Muscle of leg (tissue), 16 donors: ENCODE measurements around the gene CYP3A5. TPM values are rescaled to one million over a fixed set of nuclear protein-coding genes. Genes with fewer than 3 reads are reported as not detected.
"Not testable (repeated sequence)": the region's sequence is repeated elsewhere in the genome, so short reads cannot be mapped to it uniquely, and the experiment has no call there.

ENCODE experiments used
- DNase-seq: peaks from one replicate; pipeline ENCODE4 v3.0.0; 2013
- H3K27ac ChIP-seq: one replicate; pipeline ENCODE4 v1.5.1; 2013; ENCODE audit warnings: mild to moderate bottlenecking, low read length, control low read depth
- H3K27me3 ChIP-seq: one replicate; pipeline ENCODE4 v1.6.1; 2013; ENCODE audit warnings: low read length; ENCODE audit not compliant: control insufficient read depth, insufficient read depth
- H3K36me3 ChIP-seq: one replicate; pipeline ENCODE4 v1.6.1; 2013; ENCODE audit warnings: low read length; ENCODE audit not compliant: control insufficient read depth, insufficient read depth
- H3K4me1 ChIP-seq: one replicate; pipeline ENCODE4 v1.6.1; 2013; ENCODE audit warnings: low read length; ENCODE audit not compliant: control insufficient read depth, insufficient read depth
- H3K4me3 ChIP-seq: one replicate; pipeline ENCODE4 v1.5.1; 2013; ENCODE audit warnings: low read length, control low read depth
- H3K9me3 ChIP-seq: replicated peaks from 2 replicates; pipeline ENCODE4 v1.6.1; 2013; ENCODE audit warnings: low read depth, low read length; ENCODE audit not compliant: control insufficient read depth
- WGBS: methylation state at CpG from one replicate; pipeline ENCODE4 v1.1.5; 2013; ENCODE audit warnings: missing lambda C conversion rate; ENCODE audit not compliant: insufficient coverage; 5-methylcytosine and 5-hydroxymethylcytosine counted together
- long read RNA-seq, 11 donors: transcript quantifications; one replicate each; lab custom pipeline, GENCODE V29; 2026
- polyA plus RNA-seq, 8 donors: library from polyadenylated mRNA; unstranded; fragments of 120-200 nt; gene quantifications; one replicate each; pipeline versions ENCODE4 v1.2.1 to v1.2.3, GENCODE V29; 2013; ENCODE audit warnings: inconsistent platforms in 1 of 8, low replicate concordance in 1 of 8; ENCODE audit not compliant: insufficient read length in 8 of 8, insufficient read depth in 1 of 8
- total RNA-seq: library from RNA; stranded (reverse); fragments of 120-200 nt; gene quantifications from one replicate; pipeline ENCODE4 v1.2.4, GENCODE V29; 2013

The CYP3A5 gene
- total RNA-seq (0.93 TPM), polyA plus RNA-seq (1 to 10 TPM in 3 of 8 donors, under 1 TPM in 5; 0.40 to 8.1 (median 0.83) TPM)
- long read RNA-seq, donor 1, result 0 reads
- long read RNA-seq, donor 2, result 0 reads
- long read RNA-seq, donor 3, partial matches to known transcripts, result 23 of 23 reads
- long read RNA-seq, donor 3, other reads (novel, unspliced or antisense), result 0 of 23 reads
- long read RNA-seq, donor 4, result 0 reads
- long read RNA-seq, donor 5, result 0 reads
- long read RNA-seq, donor 6, result 0 reads
- long read RNA-seq, donor 7, result 0 reads
- long read RNA-seq, donor 8, result 0 reads
- long read RNA-seq, donor 9, result 0 reads
- long read RNA-seq, donor 10, result 0 reads
- long read RNA-seq, donor 11, result 0 reads

DNA sequence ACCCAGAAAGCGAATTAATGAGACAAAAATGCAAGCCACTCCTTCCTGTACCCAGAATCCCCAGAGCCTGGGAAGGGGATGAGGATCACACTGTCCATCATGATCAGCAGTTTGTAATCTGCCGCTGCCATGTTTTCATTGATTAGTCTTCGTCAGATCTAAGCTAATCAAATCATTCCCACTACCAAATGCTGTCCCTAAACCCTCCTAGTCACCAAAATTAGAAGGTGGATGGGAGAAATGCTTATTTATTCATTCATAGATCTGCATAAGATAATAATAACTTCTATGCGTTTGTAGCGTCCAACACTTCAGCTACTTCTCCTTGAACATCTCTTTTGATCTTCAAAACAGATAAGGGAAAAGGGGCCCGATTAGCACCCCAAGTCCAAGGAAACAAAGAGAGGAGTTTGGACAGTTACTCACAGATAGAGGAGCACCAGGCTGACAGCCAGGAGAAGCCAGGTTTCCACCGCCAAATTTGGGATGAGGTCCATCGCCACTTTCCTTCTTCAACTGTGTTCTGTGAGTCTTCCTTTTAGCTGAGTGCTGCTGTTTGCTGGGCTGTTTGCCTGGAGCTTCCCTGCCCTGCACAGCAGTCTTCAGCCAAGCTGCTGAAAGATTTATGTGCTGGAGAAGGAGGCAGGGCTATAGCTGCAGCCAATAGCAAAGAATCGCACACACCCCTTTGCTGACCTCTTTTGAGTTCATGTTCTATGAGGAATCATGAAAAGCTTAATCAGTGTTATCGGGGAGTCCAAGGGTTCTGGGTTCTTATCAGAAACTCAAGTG, at the start of gene CYP3A5:
CYP3A5 (minus strand) TSS at position 597 of the 792 bp plus-strand sequence; CDS start at position 497, 100 bp downstream.
- Histone ChIP-seq H3K4me1 (no peaks in the 10 kb centered on the region), H3K36me3 (no peaks in the 10 kb centered on the region), H3K4me3 (no peak within 1 kb of the TSS), H3K9me3 (no peaks in the 10 kb centered on the region), H3K27ac (no peak within 1 kb of the TSS), H3K27me3 (no peaks in the 10 kb centered on the region)
- peak; percentile 77 for DNase-seq
- WGBS, result no CpG with 5 or more reads among the region's 10 CpGs

DNA sequence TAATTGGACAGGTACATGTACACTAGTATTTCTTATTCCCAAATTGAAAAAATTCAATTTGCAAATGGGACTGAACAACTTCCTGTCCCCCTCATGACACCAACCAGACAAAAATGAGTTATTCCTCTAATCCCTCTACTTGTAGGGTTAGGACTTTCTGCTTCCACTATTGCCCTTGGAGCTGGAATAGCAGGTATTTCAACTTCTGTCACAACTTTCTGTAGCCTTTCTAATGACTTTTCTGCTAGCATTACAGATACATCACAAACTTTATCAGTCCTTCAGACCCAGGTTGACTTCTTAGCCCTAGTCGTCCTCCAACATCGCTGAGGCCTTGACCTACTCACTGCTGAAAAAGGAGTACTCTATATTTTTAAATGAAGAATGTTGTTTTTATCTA, 48.8 kb upstream of the CYP3A5 start:
- no peak for DNase-seq
- no CpG with 5 or more reads among the region's 2 CpGs for WGBS
- Histone ChIP-seq H3K4me1 (no peaks in the 10 kb centered on the region), H3K4me3 (no peak overlapping the region), H3K27me3 (no peaks in the 10 kb centered on the region), H3K36me3 (no peaks in the 10 kb centered on the region), H3K9me3 (no peaks in the 10 kb centered on the region), H3K27ac (no peak overlapping the region)

DNA sequence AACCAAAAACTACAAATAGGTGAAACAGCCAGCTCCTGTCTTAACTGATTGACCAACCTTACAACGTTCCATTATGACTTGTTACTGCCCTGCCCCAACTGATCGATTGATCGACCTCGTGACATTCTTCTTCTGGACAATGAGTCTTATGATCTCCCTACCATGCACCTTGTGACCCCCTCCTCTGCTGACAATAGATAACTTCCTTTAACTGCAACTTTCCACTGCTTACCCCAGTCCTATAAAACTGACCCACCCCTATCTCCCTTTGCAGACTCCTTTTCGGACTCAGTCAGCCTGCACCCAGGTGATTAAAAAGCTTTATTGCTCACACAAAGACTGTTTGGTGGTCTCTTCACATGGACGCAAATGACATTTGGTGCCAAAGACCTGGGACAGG, 43.4 kb upstream of the CYP3A5 start:
- not testable (repeated sequence) for H3K36me3 ChIP-seq, H3K27ac ChIP-seq, DNase-seq, H3K9me3 ChIP-seq, H3K4me1 ChIP-seq, H3K27me3 ChIP-seq, H3K4me3 ChIP-seq
- WGBS, result 91% methylated on average over 6 of the region's 6 CpGs

DNA sequence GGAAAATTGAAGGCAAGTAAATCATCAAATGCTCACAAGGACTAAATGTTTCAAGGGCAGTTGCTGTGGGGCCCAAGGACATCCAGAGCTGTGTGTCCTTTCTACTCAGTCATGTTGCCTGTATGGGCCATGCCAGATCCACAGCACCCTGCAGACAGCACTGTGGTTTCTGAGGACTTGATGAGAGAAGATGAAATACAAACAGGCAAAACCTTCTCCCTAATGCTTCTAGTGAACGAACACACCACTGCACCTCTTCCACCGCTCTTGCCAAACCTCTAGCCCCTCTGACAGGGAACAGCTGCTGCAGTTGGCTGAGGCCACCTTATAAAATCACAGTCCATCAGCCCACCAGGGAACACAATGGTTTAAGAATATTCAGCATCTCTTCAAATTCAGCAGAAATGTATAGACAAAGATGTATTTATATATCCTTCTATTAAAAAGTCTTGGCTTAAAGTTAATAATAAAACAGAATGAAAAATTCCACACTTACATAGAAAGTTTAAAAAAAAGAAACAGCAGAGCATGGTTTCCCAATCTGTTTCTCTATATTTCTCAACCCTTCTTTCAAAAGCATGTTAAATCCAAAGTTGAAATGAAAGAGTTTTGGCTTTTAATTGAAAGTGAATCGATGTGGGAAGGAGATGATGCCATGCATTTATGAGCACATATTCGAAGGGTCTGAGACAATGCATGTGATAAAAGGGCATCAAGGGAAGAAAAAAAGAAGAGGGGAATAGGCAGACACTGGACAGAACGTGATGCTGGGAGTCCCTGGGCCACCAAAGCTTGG, 41.2 kb upstream of the CYP3A5 start:
- WGBS, result 53% methylated on average over 5 of the region's 5 CpGs
- H3K9me3 ChIP-seq, result no peaks in the 10 kb centered on the region
- no peak overlapping the region for H3K27ac ChIP-seq
- H3K4me1 ChIP-seq, result peaks cover 4% of the 10 kb centered on the region
- H3K27me3 ChIP-seq, result no peaks in the 10 kb centered on the region
- no peak overlapping the region for H3K4me3 ChIP-seq
- no peaks in the 10 kb centered on the region for H3K36me3 ChIP-seq
- DNase-seq, result peak; percentile 58

DNA sequence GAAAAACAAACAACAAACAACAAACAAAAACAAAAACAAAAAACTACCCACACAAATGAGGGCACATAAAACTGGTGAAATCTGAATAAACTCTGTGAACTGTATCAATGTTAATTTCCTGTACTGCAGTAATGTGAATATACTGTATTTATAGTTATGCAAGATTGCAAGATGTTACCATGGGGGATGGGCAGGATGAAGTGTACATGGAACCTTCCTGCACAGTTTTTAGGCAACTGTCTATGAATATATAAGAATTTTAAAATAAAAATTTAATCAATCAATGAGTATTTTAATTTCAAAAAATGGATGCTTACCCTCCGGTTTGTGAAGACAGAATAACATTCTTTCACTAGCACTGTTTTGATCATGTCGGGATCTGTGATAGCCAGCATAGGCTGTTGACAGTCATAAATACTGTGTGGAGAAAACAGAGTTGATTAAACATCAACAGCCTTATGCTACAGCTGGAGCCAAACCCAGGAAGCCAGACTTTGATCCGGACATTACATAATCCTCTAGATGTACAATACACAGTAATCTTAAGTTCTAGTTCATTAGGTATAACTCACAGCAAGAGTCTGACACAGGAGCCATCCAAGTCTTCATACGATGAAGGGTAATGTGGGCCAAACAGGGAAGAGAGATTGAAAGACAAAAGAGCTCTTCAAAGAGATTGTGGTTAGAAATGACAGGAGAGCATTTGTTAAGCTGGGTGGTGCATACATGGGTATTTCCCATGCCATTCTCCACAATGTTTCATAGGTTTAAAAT, 40.4 kb upstream of the CYP3A5 start:
- H3K4me1 ChIP-seq, result peaks cover 4% of the 10 kb centered on the region
- H3K27ac ChIP-seq, result no peak overlapping the region
- H3K36me3 ChIP-seq, result no peaks in the 10 kb centered on the region
- no peaks in the 10 kb centered on the region for H3K9me3 ChIP-seq
- no peak for DNase-seq
- no peaks in the 10 kb centered on the region for H3K27me3 ChIP-seq
- H3K4me3 ChIP-seq, result no peak overlapping the region
- no CpG with 5 or more reads among the region's 4 CpGs for WGBS

DNA sequence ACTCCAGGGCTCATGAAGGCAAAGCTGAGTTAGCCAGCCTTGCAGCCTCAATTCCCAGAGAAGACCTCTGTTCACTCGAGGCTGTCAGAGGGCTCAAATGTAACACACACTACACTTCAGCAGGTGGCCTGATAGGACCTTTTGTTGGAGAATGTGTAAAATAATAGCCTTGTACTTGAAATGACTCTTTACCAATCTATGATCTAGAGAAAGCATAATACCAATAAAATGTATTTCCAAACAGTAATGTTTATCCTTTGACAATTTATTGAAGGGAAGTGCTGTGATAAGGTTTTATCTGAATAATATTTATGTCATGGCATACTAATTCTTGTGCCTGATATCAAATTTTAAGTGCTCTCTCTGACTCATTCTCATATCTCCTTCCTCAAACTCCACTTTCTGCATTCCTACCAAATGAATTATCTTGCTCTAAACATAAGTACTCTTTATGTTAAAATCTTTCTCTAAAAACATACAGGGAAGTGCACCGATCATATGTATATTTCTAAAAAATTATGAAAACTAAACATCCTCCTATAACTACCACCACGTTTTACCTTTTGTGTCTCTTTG, 34.3 kb upstream of the CYP3A5 start:
- no peak for DNase-seq
- no CpG with 5 or more reads among the region's 3 CpGs for WGBS
- no peaks in the 10 kb centered on the region for H3K36me3 ChIP-seq
- H3K9me3 ChIP-seq, result peaks cover 3% of the 10 kb centered on the region
- H3K4me1 ChIP-seq, result no peaks in the 10 kb centered on the region
- H3K27me3 ChIP-seq, result no peaks in the 10 kb centered on the region
- no peak overlapping the region for H3K4me3 ChIP-seq
- H3K27ac ChIP-seq, result no peak overlapping the region

DNA sequence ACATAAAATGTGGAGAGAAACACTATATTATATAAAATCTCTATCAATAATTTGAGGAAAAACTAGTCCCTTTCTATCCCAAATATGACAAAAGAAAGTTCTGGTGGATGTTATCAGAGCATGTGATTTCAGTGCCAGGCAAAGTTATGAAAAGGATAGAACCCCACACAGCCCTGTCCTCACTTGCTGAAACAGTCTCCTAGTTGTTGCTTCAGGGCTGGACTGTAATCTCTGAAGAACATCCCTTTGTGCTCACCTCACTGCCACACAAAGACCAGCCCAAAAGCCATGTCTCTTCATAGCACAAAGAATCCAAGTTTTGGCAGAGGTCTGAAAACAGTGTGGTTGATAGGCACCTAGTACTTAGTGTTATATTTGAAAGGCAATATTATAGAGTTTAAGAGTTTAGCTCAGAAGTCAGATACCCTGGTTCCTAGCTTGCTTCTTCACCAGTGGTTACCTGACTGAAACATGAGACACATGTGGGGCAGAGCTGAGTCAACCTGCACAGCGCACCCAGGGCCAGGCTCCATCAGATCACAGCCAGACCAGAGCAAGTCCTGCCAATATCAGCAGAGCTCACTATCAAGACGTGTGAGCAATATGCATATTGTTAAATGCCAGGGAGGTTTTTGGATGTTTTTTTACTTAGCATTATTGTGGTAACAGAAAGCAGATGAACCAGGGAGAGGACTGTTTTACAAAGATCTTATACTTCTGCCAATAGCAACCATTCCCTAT, 30.2 kb upstream of the CYP3A5 start:
- no peak for DNase-seq
- 100% methylated on average over 1 of the region's 2 CpGs for WGBS
- no peaks in the 10 kb centered on the region for H3K4me1 ChIP-seq

DNA sequence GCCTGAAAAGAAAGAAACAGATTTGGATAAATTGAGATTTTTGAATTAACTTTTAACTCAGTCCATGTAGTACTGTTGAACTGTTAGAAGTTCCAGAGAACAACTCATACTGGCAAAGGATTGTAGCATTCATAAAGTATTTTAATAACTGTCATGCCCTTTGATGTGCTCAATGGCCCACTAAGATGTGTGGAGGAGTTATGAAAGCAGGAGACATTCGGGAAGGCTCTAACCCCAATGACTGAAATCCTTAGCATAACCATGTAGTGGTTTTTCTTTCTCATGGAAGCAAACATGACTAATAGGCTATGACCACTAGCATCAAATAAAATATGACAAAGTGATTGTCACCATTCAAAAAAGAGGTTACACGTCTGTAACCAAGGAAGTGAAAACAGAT, 29.5 kb upstream of the CYP3A5 start:
- Histone ChIP-seq H3K27ac (no peak overlapping the region), H3K36me3 (no peaks in the 10 kb centered on the region), H3K4me1 (no peaks in the 10 kb centered on the region), H3K27me3 (no peaks in the 10 kb centered on the region), H3K4me3 (no peak overlapping the region), H3K9me3 (peaks cover 16% of the 10 kb centered on the region)
- no CpG with 5 or more reads among the region's 2 CpGs for WGBS
- DNase-seq, result no peak

More for the DNA sequence above, 30.2 kb upstream of the CYP3A5 start:
- Histone ChIP-seq H3K4me3 (no peak overlapping the region), H3K9me3 (peaks cover 19% of the 10 kb centered on the region), H3K27ac (no peak overlapping the region), H3K27me3 (no peaks in the 10 kb centered on the region), H3K36me3 (no peaks in the 10 kb centered on the region)

DNA sequence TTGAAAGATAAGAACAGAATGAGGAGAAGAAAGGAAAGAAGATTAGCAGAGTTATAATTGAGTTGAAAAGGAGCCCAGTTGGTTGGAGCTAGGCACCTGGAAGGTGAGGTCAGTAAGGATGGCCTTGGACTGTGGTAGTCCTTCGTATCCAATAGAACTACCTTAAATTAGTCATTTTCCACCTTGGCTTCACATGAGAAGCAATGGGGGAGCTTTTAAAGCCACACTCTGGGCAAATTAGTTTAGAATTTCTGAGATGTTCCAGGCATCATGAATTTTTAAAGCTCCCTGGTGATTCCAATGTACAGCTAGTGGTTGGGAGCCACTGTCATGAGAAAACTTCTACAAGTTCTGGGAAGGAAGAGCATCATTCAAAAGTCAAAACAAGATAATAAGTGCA, 27.3 kb upstream of the CYP3A5 start:
- peaks cover 16% of the 10 kb centered on the region for H3K9me3 ChIP-seq
- no CpG with 5 or more reads among the region's 1 CpG for WGBS
- no peak for DNase-seq
- H3K27ac ChIP-seq, result no peak overlapping the region
- H3K4me1 ChIP-seq, result no peaks in the 10 kb centered on the region
- no peaks in the 10 kb centered on the region for H3K27me3 ChIP-seq
- H3K4me3 ChIP-seq, result no peak overlapping the region
- no peaks in the 10 kb centered on the region for H3K36me3 ChIP-seq
